Astrocyte of the hippocampus (primary cell): ENCODE measurements around the gene ANTXRL.
"Not testable (repeated sequence)": the region's sequence is repeated elsewhere in the genome, so short reads cannot be mapped to it uniquely, and the experiment has no call there.

ENCODE experiments used
- DNase-seq: peaks from one replicate; pipeline ENCODE4 v3.0.0; 2011; ENCODE audit warnings: low read depth, low spot score

The ANTXRL gene

GRCh38 chr10:46273506-46274477 is 13.0 kb upstream of the ANTXRL start:
- no peak for DNase-seq

- DNase-seq, result no peak
Observed at GRCh38 chr10:46277840-46278239, 9.0 kb upstream of the ANTXRL start.

GRCh38 chr10:46282421-46282831 is 4.4 kb upstream of the ANTXRL start:
- not testable (repeated sequence) for DNase-seq

GRCh38 chr10:46282842-46283574 is 3.8 kb upstream of the ANTXRL start:
- peak; percentile 84 for DNase-seq

GRCh38 chr10:46283580-46284285 is 3.1 kb upstream of the ANTXRL start:
- no peak for DNase-seq

- peak; percentile 79 for DNase-seq
Observed at GRCh38 chr10:46284286-46285229, 2.2 kb upstream of the ANTXRL start.

- DNase-seq, result no peak
Observed at GRCh38 chr10:46285300-46285699, 1.5 kb upstream of the ANTXRL start.

- no peak for DNase-seq
Observed at GRCh38 chr10:46285966-46286620, 704 bp upstream of the ANTXRL start.

GRCh38 chr10:46287846-46288477 is 1.2 kb downstream of the ANTXRL start:
- no peak for DNase-seq

GRCh38 chr10:46288601-46289206 is 1.9 kb downstream of the ANTXRL start:
- no peak for DNase-seq

- DNase-seq, result no peak
Observed at GRCh38 chr10:46289209-46289810, 2.5 kb downstream of the ANTXRL start.

- DNase-seq, result no peak
Observed at GRCh38 chr10:46290101-46290886, 3.5 kb downstream of the ANTXRL start.

- DNase-seq, result no peak
Observed at GRCh38 chr10:46291817-46292572, 5.2 kb downstream of the ANTXRL start.

- DNase-seq, result no peak
Observed at GRCh38 chr10:46292573-46293023, 5.8 kb downstream of the ANTXRL start.

GRCh38 chr10:46293228-46293627 is 6.4 kb downstream of the ANTXRL start:
- no peak for DNase-seq

- no peak for DNase-seq
Observed at GRCh38 chr10:46293832-46294640, 7.2 kb downstream of the ANTXRL start.
